Measurements from ENCODE around the gene HELZ.

DNA sequence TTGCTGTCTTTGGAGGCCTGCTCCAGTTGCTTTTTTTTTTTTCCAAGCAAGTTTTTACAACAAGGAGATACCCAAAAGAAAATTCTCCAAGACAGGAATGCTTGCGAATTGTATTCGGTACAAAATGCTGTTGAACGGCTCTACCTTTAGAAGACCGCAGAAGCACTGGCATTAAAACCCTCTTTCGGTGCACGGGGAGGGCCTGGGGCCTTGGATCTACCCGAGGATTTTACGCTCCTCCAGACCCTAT is 1.3 kb upstream of the HELZ start:
- TF ChIP-seq, protein P1, sequence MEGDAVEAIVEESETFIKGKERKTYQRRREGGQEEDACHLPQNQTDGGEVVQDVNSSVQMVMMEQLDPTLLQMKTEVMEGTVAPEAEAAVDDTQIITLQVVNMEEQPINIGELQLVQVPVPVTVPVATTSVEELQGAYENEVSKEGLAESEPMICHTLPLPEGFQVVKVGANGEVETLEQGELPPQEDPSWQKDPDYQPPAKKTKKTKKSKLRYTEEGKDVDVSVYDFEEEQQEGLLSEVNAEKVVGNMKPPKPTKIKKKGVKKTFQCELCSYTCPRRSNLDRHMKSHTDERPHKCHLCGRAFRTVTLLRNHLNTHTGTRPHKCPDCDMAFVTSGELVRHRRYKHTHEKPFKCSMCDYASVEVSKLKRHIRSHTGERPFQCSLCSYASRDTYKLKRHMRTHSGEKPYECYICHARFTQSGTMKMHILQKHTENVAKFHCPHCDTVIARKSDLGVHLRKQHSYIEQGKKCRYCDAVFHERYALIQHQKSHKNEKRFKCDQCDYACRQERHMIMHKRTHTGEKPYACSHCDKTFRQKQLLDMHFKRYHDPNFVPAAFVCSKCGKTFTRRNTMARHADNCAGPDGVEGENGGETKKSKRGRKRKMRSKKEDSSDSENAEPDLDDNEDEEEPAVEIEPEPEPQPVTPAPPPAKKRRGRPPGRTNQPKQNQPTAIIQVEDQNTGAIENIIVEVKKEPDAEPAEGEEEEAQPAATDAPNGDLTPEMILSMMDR (IDR thresholded peaks at IDR 0.05; ENCODE audit: insufficient read depth, low read depth, low read length) = no peak
- no peak for TF ChIP-seq EZH2 (IDR thresholded peaks at IDR 0.05; ENCODE audit: insufficient read depth, low read length)
